Omental fat pad (tissue), 4 donors: Measurements from ENCODE around the gene SLC1A5. TPM values are rescaled to one million over a fixed set of nuclear protein-coding genes. Genes with fewer than 3 reads are reported as not detected.

Source experiments
- ATAC-seq: fragments of 150-250 bp; one replicate; pipeline ENCODE4 v1.9.1; 2016; ENCODE audit warnings: mild to moderate bottlenecking, moderate library complexity; ENCODE audit not compliant: low FRiP score
- DNase-seq: peaks from one replicate; pipeline ENCODE4 v3.0.0-alpha.2; 2019; ENCODE audit warnings: low spot score
- CTCF ChIP-seq, 3 donors: fragments of 450-650 bp; IDR thresholded peaks; one replicate each; pipeline ENCODE4 v1.5.1; 2016 to 2017; ENCODE audit warnings: antibody characterized with exemption in 3 of 3, mild to moderate bottlenecking in 3 of 3, moderate library complexity in 2 of 3
- total RNA-seq, 4 donors: library from RNA; depleted of rRNA; stranded (reverse); fragments of >200 nt; gene quantifications; one replicate each; pipeline ENCODE4 v1.1.0, GENCODE V29; 2016

SLC1A5 gene
- total RNA-seq, 4 donors from 2014 or later: 86.7 to 158 (median 140) TPM

GRCh38 chr19:46731584-46731983 lies 56.8 kb downstream of the SLC1A5 start:
- no peak for TF ChIP-seq CTCF (IDR thresholded peaks at IDR 0.05)
- ATAC-seq: no peak
- DNase-seq: no peak

GRCh38 chr19:46731007-46731501 lies 57.3 kb downstream of the SLC1A5 start:
- ATAC-seq (no peak), DNase-seq (no peak)
- TF ChIP-seq CTCF (IDR thresholded peaks at IDR 0.05): no peak

GRCh38 chr19:46730595-46730994 lies 57.8 kb downstream of the SLC1A5 start:
- TF ChIP-seq CTCF (IDR thresholded peaks at IDR 0.05): no peak
- DNase-seq: no peak
- no peak for ATAC-seq

- DNase-seq: no peak
- ATAC-seq: no peak
- no peak for TF ChIP-seq CTCF (IDR thresholded peaks at IDR 0.05)
These were observed 58.2 kb downstream of the SLC1A5 start for GRCh38 chr19:46730187-46730586.

- no peak for TF ChIP-seq CTCF (IDR thresholded peaks at IDR 0.05)
- DNase-seq: no peak
- ATAC-seq: no peak
These were observed 58.7 kb downstream of the SLC1A5 start for GRCh38 chr19:46729696-46730095.

GRCh38 chr19:46728693-46729339 lies 59.6 kb downstream of the SLC1A5 start:
- ATAC-seq: peak; percentile 49
- TF ChIP-seq CTCF (IDR thresholded peaks at IDR 0.05): peak in 1 of 3 donors; percentile 60
- peak; percentile 63 for DNase-seq

- no peak for ATAC-seq
- TF ChIP-seq CTCF (IDR thresholded peaks at IDR 0.05): no peak
- no peak for DNase-seq
These were observed 60.2 kb downstream of the SLC1A5 start for GRCh38 chr19:46728208-46728607.
